Measurements from ENCODE around the gene DUS2. TPM values are rescaled to one million over a fixed set of nuclear protein-coding genes. Genes with fewer than 3 reads are reported as not detected.
"Not testable (repeated sequence)": the region's sequence is repeated elsewhere in the genome, so short reads cannot be mapped to it uniquely, and the experiment has no call there.

The DUS2 gene
- total RNA-seq: 10.9 and 12.4 TPM in 2 replicates

GRCh38 chr16:68022728-68023537 is at the start of gene DUS2, which contains the start of gene DDX28:
Gene DUS2, plus strand, starts transcription at chr16:68023284. Its CDS starts 14,740 bp downstream, at chr16:68038024.
Gene DDX28, minus strand, starts transcription at chr16:68023232. Its CDS starts 30 bp downstream, at chr16:68023202.
- no peak for DNase-seq (ENCODE audit: extremely low read depth, low read depth, low spot score)

- DNase-seq (ENCODE audit: extremely low read depth, low read depth, low spot score): no peak
Observed at GRCh38 chr16:67975321-67976105, 47.6 kb upstream of the DUS2 start.

- no peak for DNase-seq (ENCODE audit: extremely low read depth, low read depth, low spot score)
Observed at GRCh38 chr16:67976205-67976604, 46.9 kb upstream of the DUS2 start.

GRCh38 chr16:67977005-67977404 is 46.1 kb upstream of the DUS2 start:
- no peak for DNase-seq (ENCODE audit: extremely low read depth, low read depth, low spot score)

- DNase-seq (ENCODE audit: extremely low read depth, low read depth, low spot score): no peak
Observed at GRCh38 chr16:67977469-67978227, 45.4 kb upstream of the DUS2 start.

- DNase-seq (ENCODE audit: extremely low read depth, low read depth, low spot score): no peak
Observed at GRCh38 chr16:67979955-67980678, 43.0 kb upstream of the DUS2 start, which contains the start of gene DPEP3. Gene DPEP3, minus strand, starts transcription at chr16:67980499. Its CDS starts 119 bp downstream, at chr16:67980380.

- no peak for DNase-seq (ENCODE audit: extremely low read depth, low read depth, low spot score)
Observed at GRCh38 chr16:67982011-67982696, 40.9 kb upstream of the DUS2 start.

- DNase-seq (ENCODE audit: extremely low read depth, low read depth, low spot score): no peak
Observed at GRCh38 chr16:67986949-67987348, 36.1 kb upstream of the DUS2 start.

GRCh38 chr16:67987460-67988160 is 35.5 kb upstream of the DUS2 start:
- DNase-seq (ENCODE audit: extremely low read depth, low read depth, low spot score): no peak

- DNase-seq (ENCODE audit: extremely low read depth, low read depth, low spot score): no peak
Observed at GRCh38 chr16:67988675-67989074, 34.4 kb upstream of the DUS2 start.

GRCh38 chr16:67989322-67990017 is 33.6 kb upstream of the DUS2 start:
- DNase-seq (ENCODE audit: extremely low read depth, low read depth, low spot score): no peak

GRCh38 chr16:67990018-67990386 is 33.1 kb upstream of the DUS2 start:
- DNase-seq (ENCODE audit: extremely low read depth, low read depth, low spot score): no peak

- no peak for DNase-seq (ENCODE audit: extremely low read depth, low read depth, low spot score)
Observed at GRCh38 chr16:67992661-67993206, 30.4 kb upstream of the DUS2 start.

- no peak for DNase-seq (ENCODE audit: extremely low read depth, low read depth, low spot score)
Observed at GRCh38 chr16:67993207-67994039, 29.7 kb upstream of the DUS2 start.

- not testable (repeated sequence) for DNase-seq (ENCODE audit: extremely low read depth, low read depth, low spot score)
Observed at GRCh38 chr16:67994040-67994408, 29.1 kb upstream of the DUS2 start.

- no peak for DNase-seq (ENCODE audit: extremely low read depth, low read depth, low spot score)
Observed at GRCh38 chr16:67995423-67995822, 27.7 kb upstream of the DUS2 start.

GRCh38 chr16:67996666-67997065 is 26.4 kb upstream of the DUS2 start:
- DNase-seq (ENCODE audit: extremely low read depth, low read depth, low spot score): no peak

Data from glomerular endothelial cell (primary cell).